Lung (tissue), 12 donors: ENCODE results near the gene RNF8. TPM values are rescaled to one million over a fixed set of nuclear protein-coding genes. Genes with fewer than 3 reads are reported as not detected.

ENCODE experiments used
- ATAC-seq: fragments of 200-7000 bp; cut with Tn5 transposase; one replicate; pipeline ENCODE4 v1.9.1; 2020; ENCODE audit warnings: moderate number of reproducible peaks; ENCODE audit not compliant: insufficient read depth, low FRiP score
- DNase-seq, 3 donors: peaks; one replicate each; pipeline ENCODE4 v3.0.0-alpha.2; 2013 to 2017
- H3K27ac ChIP-seq, 2 donors: one replicate each; pipeline ENCODE4 v1.5.1; 2013; ENCODE audit warnings: mild to moderate bottlenecking in 2 of 2, moderate library complexity in 2 of 2, control low read depth in 1 of 2, inconsistent platforms in 1 of 2, low read depth in 1 of 2, low read length in 1 of 2
- H3K27me3 ChIP-seq, 3 donors: one replicate each; pipeline ENCODE4 v1.5.1; 2013; ENCODE audit warnings: low read length in 2 of 3; ENCODE audit not compliant: control insufficient read depth in 3 of 3, insufficient read depth in 3 of 3
- H3K36me3 ChIP-seq, 4 donors: one replicate each; pipeline ENCODE4 v1.5.1; 2013; ENCODE audit warnings: low read length in 4 of 4, mild to moderate bottlenecking in 1 of 4, moderate library complexity in 1 of 4; ENCODE audit not compliant: control insufficient read depth in 4 of 4, insufficient read depth in 4 of 4
- H3K4me1 ChIP-seq, 5 donors: one replicate each; pipeline ENCODE4 v1.5.1; 2013; ENCODE audit warnings: low read length in 5 of 5, mild to moderate bottlenecking in 2 of 5, moderate library complexity in 1 of 5; ENCODE audit not compliant: control insufficient read depth in 5 of 5, insufficient read depth in 5 of 5
- H3K4me3 ChIP-seq: one replicate; pipeline ENCODE4 v1.5.1; 2013; ENCODE audit warnings: mild to moderate bottlenecking, control low read depth, moderate library complexity
- H3K9ac ChIP-seq, 2 donors: one replicate each; pipeline ENCODE4 v1.5.1; 2013; ENCODE audit warnings: low read length in 2 of 2, control low read depth in 1 of 2; ENCODE audit not compliant: insufficient read depth in 1 of 2
- H3K9me3 ChIP-seq, 4 donors: one replicate each; pipeline ENCODE4 v1.5.1; 2013; ENCODE audit warnings: low read length in 3 of 4, mild to moderate bottlenecking in 1 of 4, moderate library complexity in 1 of 4; ENCODE audit not compliant: control insufficient read depth in 4 of 4, insufficient read depth in 3 of 4
- WGBS, 2 donors: extraction: QIAGEN DNeasy Blood & Tissue Kit; methylation state at CpG; one replicate each; pipeline ENCODE4 v1.1.7; 2013; 5-methylcytosine and 5-hydroxymethylcytosine counted together
- polyA plus RNA-seq, 2 donors: library from polyadenylated mRNA; stranded (reverse); fragments of 200-250 nt; gene quantifications; one replicate each; pipeline ENCODE4 v1.2.1, GENCODE V29; 2013
- total RNA-seq, 2 donors: library from RNA; depleted of rRNA in 1 of 2; stranded (reverse); fragments of >200 nt in 1 of 2; gene quantifications; one replicate each; pipeline ENCODE4 v1.2.1, GENCODE V29; 2014 to 2021
- TF ChIP-seq, protein P1 (sequence below): IDR thresholded peaks from 2 replicates; pipeline ENCODE4 v1.5.1; 2012; ENCODE audit warnings: mild to moderate bottlenecking; ENCODE audit errors: control extremely low read depth, extremely low read depth
- donor health status: control.
- donor health status: control.
- donor health status: Bipolar disorder and iron deficiency.
- donor health status: healthy.
- donor health status: DM: yes; HTN: yes; CAD: no.

The RNF8 gene
- total and polyA plus RNA-seq, 4 donors = 10.5 to 28.1 (median 12.7) TPM

DNA sequence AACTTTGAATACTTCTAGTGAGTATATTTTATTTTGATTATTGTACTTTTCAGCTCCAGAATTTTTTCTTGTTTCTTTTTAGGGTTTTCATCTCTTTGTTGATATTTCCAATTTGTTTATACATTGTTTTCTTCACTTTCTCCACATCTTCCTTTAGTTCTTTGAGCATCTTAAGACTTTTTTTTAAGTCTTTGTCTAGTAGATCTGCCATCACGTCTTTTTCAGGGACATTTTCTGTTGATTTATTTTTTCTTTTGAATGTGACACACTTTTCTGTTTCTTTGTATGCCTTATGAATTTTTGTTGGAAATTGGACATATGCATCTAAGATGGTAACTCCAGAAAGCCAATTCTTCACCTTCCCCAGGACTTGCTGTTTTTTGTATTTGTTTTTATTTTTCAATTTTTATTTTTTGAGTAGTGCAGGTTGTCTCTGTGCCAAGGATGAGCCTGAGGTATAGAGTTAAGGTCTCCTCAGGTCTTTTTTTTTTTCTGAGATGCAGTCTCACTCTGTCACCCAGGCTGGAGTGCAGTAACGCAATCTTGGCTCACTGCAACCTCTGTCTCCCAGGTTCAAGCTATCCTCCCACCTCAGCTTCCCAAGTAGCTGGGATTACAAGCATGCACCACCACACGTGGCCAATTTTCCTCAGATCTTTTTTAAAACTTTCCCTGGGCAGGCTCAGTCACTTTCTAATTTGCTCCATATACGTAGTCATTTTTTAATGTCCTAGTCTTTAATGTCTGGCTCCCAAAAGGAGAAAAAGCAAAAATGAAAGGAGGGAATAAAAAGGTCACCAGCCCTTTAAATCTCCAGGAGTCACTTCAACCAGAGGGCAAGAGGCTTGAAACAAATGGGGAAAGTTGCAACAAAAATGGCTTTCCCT, 72.5 kb downstream of the RNF8 start:
- Histone ChIP-seq H3K4me1 (no peaks in the 10 kb centered on the region), H3K4me3 (no peak overlapping the region), H3K27me3 (no peaks in the 10 kb centered on the region), H3K36me3 (no peaks in the 10 kb centered on the region), H3K27ac (no peak overlapping the region), H3K9me3 (no peaks in the 10 kb centered on the region), H3K9ac (no peak overlapping the region)
- WGBS, 2 donors = 82 to 88% methylated on average over 4 of the region's 4 CpGs
- ATAC-seq (no peak), DNase-seq (no peak)
- TF ChIP-seq, protein P1, sequence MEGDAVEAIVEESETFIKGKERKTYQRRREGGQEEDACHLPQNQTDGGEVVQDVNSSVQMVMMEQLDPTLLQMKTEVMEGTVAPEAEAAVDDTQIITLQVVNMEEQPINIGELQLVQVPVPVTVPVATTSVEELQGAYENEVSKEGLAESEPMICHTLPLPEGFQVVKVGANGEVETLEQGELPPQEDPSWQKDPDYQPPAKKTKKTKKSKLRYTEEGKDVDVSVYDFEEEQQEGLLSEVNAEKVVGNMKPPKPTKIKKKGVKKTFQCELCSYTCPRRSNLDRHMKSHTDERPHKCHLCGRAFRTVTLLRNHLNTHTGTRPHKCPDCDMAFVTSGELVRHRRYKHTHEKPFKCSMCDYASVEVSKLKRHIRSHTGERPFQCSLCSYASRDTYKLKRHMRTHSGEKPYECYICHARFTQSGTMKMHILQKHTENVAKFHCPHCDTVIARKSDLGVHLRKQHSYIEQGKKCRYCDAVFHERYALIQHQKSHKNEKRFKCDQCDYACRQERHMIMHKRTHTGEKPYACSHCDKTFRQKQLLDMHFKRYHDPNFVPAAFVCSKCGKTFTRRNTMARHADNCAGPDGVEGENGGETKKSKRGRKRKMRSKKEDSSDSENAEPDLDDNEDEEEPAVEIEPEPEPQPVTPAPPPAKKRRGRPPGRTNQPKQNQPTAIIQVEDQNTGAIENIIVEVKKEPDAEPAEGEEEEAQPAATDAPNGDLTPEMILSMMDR = no peak

DNA sequence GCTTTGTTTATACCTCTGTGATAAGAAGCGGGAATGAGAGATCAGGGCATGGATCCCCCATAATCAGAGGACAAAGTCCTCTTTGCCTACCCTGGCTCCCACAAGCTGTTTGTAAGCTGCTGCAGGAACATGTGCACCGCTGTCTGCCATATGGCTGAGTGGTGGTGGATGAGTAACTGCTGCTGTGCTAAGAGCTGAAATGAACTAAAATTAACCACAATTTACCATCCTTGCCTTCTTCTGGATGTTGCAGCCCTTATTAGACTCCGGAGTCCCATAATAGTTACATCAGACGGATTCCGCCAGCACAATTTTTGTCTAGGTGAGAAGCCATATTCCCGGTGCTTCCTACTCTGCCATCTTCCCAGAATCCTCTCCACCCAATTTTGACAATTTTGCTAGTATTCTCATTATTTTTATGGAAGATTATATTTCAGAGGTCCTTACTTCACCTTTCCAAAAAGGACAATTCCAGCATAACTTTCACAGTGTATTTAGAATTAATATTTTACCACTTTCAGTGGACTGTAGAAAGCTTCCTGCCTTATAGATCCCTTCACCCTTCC, 73.2 kb downstream of the RNF8 start:
- ATAC-seq (no peak), DNase-seq (peak in 1 of 3 donors; percentile 0)
- Histone ChIP-seq H3K27ac (no peak overlapping the region), H3K27me3 (no peaks in the 10 kb centered on the region), H3K36me3 (no peaks in the 10 kb centered on the region), H3K9me3 (no peaks in the 10 kb centered on the region), H3K4me3 (no peak overlapping the region), H3K4me1 (no peaks in the 10 kb centered on the region), H3K9ac (no peak overlapping the region)
- TF ChIP-seq, protein P1 = no peak
- 85 to 91% methylated on average over 6 of the region's 6 CpGs for WGBS, 2 donors

DNA sequence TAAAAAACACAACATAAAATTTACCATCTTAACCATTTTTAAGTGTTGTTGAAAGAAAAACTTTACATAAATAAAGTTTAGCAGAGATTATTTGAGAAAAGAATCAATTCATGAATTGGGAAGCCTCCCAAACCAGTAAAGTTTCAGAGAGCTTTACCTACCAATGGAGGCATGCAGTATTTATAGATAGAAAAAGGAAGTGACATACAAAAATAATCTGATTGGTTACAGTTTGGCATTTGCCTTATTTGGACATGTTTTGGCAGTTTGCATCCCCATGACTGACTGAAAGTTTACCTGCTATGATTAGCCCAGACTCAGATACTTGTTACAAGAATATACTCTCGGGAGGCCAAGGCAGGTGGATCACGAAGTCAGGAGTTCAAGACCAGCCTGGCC, 75.6 kb downstream of the RNF8 start:
- DNase-seq = no peak
- H3K9me3 ChIP-seq = no peaks in the 10 kb centered on the region

More for the DNA sequence above, 75.6 kb downstream of the RNF8 start:
- Histone ChIP-seq H3K9ac (no peak overlapping the region), H3K36me3 (no peaks in the 10 kb centered on the region), H3K27me3 (no peaks in the 10 kb centered on the region), H3K4me1 (peaks cover 3 to 13% (median 5%) of the 10 kb centered on the region in 5 donors), H3K4me3 (no peak overlapping the region), H3K27ac (no peak overlapping the region)
- 88 to 98% methylated on average over 2 of the region's 2 CpGs for WGBS, 2 donors
- TF ChIP-seq, protein P1 = no peak
- no peak for ATAC-seq
